GM21529 (cell line): Measurements from ENCODE around the gene NUP50.

ENCODE experiments used
- ATAC-seq: cut with Tn5 transposase; IDR thresholded peaks from one replicate; pipeline ENCODE4 v1.9.1; 2021; ENCODE audit not compliant: unreplicated experiment

Gene NUP50

GRCh38 chr22:45192701-45193187 is 29.0 kb downstream of the NUP50 start:
- no peak for ATAC-seq

GRCh38 chr22:45194686-45195085 is 31.0 kb downstream of the NUP50 start:
- ATAC-seq = no peak

GRCh38 chr22:45195616-45196015 is 31.9 kb downstream of the NUP50 start:
- no peak for ATAC-seq

GRCh38 chr22:45196308-45196707 is 32.6 kb downstream of the NUP50 start:
- ATAC-seq = no peak

- no peak for ATAC-seq
These were observed 33.3 kb downstream of the NUP50 start for GRCh38 chr22:45196926-45197605.

GRCh38 chr22:45197606-45198462 is 34.1 kb downstream of the NUP50 start:
- no peak for ATAC-seq

- no peak for ATAC-seq
These were observed 34.7 kb downstream of the NUP50 start for GRCh38 chr22:45198463-45198795.

- no peak for ATAC-seq
These were observed 36.0 kb downstream of the NUP50 start for GRCh38 chr22:45199723-45200122.

GRCh38 chr22:45200230-45200629 is 36.5 kb downstream of the NUP50 start:
- ATAC-seq = no peak

GRCh38 chr22:45200860-45201511 is 37.3 kb downstream of the NUP50 start:
- no peak for ATAC-seq

GRCh38 chr22:45201678-45202332 is 38.1 kb downstream of the NUP50 start:
- no peak for ATAC-seq

- no peak for ATAC-seq
These were observed 38.8 kb downstream of the NUP50 start for GRCh38 chr22:45202333-45203149.

GRCh38 chr22:45203150-45203951 is 39.6 kb downstream of the NUP50 start:
- no peak for ATAC-seq

GRCh38 chr22:45204241-45204640 is 40.5 kb downstream of the NUP50 start:
- ATAC-seq = no peak

- no peak for ATAC-seq
These were observed 41.1 kb downstream of the NUP50 start for GRCh38 chr22:45204819-45205218.

GRCh38 chr22:45205276-45205925 is 41.7 kb downstream of the NUP50 start:
- no peak for ATAC-seq

- no peak for ATAC-seq
These were observed 42.5 kb downstream of the NUP50 start for GRCh38 chr22:45206233-45206632.

GRCh38 chr22:45207533-45207932 is 43.8 kb downstream of the NUP50 start:
- ATAC-seq = no peak

GRCh38 chr22:45207981-45208664 is 44.4 kb downstream of the NUP50 start:
- ATAC-seq = no peak
